Suppressor macrophage treated with lipopolysaccharide for 1 hour (primary cell): ENCODE results near the gene PDCD1.
"Not testable (repeated sequence)": the region's sequence is repeated elsewhere in the genome, so short reads cannot be mapped to it uniquely, and the experiment has no call there.

Experiments
- DNase-seq, 3 donors: peaks; one replicate each; pipeline ENCODE4 v3.0.0-alpha.2; 2020 to 2022

Gene PDCD1

DNA sequence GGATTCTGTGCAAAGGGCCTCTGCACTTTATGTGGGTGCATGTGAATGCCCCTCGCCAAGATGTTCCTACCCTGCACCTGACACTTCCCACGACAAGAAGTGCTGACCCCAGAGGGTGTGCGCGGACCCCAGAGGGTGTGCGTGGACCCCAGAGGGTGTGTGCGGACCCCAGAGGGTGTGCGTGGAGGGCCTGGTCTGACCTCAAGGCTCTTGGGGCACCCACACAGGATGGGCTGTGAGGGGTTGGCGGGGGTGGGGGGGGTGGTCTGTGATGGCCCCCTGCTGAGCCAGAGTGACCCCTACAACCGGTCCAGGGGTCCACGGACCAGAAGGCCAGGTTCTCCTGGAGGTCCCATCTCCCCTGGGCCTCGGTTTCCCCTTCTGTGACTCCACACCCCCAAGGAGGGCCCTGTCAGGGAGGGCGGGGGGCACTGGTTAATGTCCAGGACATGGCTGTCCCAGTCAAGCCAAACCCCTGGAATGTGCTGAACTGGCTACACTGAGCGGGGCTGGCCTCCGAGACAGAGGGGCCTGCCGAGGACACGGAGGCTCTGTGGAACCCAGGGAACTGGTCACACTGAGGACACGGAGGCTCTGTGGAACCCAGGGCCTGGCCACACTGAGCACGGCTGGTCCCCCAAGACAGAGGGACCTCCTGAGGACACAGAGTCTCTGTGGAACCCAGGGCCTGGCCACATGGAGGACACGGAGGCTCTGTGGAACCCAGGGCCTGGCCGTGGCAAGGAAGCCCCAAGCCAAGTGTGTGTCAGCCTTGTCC, 46.6 kb downstream of the PDCD1 start:
- DNase-seq: no peak

DNA sequence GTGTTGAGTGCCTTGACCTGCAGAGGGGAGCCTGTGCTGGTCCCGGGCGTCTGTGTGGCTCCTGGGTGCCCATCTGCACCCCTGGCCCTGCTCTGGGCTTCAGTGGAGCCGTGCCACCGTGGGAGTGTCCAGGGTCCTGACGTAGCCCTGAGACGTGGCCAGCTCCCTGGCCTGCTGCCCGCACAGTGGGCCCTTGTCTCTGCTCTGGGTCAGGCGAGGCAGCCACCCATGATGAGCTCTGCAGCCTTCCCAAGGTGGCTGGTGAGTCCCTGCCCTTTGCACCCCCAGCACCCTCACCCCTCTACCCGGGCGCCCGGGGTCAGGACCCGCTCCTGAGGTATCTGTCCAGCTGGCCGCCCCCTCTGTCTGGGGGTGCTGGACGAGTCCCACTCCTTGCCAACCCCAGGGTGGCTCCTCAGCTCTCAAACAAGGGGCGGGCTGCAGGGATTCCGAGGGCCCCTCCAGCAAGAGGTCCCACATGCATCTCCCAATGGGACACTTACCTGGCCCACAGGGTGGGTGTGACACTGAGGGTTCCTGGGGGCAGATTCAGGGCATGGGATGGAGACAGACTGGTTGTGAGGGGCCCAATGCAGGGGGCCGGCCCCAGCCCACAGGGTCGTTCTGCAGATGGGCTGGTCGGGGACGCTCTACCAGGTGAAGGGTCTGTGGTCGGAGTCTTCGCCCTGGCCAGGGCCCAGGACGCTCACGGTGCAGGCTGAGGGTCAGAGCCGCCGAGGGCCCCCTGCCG, 47.3 kb downstream of the PDCD1 start:
- no peak for DNase-seq

DNA sequence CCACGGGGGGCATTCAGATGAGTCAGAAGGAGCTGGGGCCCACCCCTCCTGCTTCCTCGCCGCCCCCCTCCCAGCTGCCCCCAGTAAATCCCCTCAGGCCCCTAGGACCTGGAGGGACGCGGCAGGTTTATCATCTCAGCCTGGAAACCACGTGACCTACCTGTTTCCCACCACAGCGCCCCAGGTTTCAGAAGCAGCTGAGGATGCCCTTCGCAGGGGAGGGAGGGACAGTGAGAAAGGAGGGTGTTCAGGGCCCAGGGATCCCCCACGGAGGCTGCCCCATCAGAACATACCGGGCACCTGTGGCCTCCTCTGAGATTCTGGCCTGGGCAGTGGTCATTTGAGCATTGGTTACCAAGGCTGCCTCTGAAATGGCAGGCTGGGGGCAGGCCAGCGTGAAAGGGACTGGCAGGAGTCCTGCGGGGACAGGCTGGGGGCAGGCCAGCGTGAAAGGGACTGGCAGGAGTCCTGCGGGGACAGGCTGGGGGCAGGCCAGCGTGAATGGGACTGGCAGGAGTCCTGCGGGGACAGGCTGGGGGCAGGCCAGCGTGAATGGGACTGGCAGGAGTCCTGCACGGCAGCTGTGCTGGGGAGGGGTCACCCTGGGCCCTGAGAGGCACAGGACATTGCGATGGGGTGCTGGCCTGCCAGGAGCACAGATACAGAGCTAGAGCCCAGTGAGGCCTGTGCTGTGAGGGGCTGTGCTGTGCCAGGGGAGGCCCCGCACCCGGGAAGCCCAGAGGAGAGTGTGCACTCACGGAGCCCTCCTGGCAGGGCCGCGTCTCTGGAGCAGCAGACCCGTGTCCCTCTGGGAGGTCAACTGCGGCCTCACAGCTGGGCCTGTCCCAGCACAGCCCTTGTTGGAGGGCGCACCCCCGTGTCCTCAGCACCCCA, 48.1 kb downstream of the PDCD1 start:
- DNase-seq: no peak

DNA sequence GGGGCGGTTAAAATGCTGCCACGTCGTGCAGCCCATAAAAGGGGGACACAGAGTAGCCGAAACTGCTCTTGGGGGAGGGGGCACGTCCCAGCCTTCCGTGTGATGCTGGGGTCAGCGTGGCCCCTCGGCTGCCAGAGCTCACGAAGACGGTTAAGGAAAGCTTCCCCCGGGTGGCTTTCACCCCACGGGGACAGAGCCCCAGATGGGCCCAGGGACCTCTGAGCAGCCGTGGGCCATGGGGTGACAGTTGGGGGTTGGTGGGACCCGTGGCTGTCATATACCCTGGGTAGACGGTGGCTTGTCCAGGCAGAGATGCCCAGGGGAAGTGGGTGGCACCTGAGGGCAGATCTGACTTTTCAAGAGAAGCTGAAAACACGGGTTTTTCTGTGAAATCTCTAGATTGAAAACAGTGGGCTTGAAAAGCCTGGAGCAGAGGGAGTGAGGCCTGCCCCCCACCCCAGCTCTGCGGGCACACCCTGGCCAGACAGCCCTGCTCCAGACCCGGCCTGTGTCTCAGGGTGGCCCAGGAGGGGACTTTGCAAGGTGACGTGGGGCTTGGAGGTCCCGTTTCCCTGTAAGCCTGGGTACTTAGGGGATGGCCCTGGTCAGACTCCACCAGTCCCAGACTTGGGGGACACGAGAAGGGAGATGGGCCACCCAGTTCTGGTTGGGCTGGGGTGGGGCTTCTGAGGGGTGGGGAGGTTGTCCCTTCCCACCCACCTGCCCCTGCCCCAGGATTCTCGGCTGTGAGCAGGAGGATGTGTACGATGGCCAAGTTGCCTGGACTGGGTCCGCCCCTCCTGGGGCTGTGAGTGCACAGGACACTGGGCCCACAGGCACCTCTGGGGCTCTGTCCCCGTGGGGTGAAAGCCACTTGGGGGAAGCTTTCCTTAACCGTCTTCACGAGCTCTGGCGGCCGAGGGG, 49.0 kb downstream of the PDCD1 start:
- no peak for DNase-seq

DNA sequence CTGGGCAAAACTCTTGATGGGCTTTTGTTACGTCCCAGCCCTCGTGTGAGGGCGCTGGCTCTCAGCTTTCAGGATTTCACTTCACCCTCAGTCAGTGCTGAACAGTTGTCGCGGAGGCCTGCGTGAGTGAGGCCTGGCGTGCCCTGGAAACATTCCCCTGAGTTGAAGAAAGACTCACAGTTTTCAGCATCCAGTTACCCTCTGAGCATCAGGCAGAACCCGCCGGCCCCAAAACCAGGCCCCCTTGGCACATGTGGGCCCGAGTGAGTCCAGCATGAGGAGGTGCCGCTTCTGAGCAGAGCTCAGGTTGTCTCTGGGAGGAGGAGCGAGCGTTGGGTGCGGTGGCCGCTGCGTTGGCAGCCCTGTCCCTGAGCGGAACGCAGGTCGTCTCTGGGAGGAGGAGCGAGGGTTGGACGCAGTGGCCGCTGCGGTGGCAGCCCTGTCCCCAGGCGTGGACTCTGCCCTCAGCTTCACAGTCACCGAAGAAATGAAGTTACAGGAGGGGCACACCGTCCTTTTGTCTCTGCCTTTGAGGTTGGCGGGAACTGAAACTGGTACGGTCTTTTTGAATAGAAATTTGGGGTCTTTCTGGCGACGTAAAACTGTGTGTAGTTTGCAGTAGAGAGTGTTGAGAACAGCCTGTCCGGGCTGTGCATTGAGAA, 49.8 kb downstream of the PDCD1 start, which contains the start of gene NEU4:
Gene NEU4, plus strand, starts transcription at position 473 of the 662 bp plus-strand sequence. CDS start 5,292 bp downstream, outside the sequence.
- DNase-seq: no peak

DNA sequence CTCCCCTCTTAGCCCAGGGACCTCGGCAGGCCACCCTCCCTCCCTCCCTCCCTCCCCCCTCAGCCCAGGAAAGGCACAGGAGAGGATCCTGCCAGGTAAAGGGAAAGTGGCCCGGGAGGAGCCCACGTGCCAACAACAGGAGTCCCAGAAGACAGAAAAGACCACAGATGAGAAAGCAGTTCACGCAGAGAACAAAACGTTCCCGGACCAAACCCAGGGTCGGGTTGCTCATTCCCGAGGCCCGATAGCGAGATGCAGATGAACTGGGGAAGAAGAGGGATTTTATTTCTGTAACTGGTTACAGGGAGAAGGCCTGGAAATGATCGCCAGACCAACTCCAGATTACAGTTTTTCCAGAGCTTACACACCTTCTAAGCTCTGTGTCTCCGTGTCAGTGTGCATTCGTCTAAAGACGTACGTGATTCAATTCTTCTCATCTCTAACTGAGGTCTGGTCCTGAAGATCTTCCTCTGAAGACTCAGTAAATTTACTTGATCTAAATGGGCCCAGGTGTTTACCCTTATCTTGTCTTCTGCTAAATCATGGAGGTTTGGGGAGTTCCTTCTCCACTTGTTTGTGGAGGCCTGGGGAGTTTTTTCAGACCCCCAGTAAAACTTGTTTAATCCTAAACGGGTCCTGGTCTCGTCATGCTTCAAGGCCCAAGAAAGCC, 50.5 kb downstream of the PDCD1 start:
- no peak for DNase-seq

DNA sequence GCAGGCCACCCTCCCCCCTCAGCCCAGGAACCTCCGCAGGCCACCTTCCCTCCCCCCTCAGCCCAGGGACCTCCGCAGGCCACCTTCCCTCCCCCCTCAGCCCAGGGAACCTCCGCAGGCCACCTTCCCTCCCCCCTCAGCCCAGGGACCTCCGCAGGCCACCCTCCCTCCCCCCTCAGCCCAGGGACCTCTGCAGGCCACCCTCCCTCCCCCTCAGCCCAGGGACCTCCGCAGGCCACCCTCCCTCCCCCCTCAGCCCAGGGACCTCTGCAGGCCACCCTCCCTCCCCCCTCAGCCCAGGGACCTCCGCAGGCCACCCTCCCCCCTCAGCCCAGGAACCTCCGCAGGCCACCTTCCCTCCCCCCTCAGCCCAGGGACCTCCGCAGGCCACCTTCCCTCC, 52.5 kb downstream of the PDCD1 start:
- not testable (repeated sequence) for DNase-seq

DNA sequence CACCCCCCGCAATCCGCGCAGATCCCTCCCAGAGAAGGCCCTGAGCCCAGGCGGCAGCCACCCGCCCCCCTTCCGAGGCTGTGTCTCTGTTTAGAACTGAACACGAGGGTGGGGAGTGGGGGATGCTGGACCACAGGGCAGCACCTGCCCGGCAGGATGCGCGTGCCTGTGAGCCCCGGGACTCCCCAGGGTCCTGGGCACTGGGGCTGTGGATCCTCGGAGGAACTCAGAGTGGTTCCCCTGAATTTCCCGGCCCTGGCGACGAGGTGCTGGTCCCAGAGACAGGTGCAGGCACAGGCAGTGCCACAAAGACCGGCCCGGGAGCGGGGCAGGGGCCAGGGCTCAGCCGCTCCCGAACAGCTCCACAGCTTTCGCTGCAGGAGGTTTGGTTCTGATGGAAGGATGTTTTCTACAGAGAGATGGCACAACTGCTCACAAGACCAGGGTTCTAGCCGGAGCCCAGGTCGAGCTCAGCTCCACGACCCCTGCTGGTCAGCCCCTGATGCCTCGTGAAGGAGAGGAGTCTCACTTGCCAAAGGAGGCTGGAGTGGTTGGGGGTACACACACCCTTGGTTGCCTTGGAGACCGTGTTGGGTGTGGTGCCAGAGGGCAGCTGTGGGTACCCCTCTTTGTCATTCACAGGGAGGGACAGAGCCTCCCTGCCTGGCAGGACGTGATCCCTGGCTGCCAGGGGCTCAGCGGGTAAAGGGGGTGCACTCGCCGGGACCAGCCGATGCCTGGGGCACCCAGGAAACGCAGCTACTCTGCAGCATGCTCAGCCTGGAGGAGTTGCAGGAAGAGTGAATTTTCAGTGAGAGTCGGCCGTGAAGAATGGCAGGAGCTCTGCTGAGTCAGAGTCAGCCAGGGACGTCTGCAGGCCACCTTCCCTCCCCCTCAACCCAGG, 54.1 kb downstream of the PDCD1 start:
- peak in 2 of 3 donors; percentile 38 to 50 for DNase-seq

DNA sequence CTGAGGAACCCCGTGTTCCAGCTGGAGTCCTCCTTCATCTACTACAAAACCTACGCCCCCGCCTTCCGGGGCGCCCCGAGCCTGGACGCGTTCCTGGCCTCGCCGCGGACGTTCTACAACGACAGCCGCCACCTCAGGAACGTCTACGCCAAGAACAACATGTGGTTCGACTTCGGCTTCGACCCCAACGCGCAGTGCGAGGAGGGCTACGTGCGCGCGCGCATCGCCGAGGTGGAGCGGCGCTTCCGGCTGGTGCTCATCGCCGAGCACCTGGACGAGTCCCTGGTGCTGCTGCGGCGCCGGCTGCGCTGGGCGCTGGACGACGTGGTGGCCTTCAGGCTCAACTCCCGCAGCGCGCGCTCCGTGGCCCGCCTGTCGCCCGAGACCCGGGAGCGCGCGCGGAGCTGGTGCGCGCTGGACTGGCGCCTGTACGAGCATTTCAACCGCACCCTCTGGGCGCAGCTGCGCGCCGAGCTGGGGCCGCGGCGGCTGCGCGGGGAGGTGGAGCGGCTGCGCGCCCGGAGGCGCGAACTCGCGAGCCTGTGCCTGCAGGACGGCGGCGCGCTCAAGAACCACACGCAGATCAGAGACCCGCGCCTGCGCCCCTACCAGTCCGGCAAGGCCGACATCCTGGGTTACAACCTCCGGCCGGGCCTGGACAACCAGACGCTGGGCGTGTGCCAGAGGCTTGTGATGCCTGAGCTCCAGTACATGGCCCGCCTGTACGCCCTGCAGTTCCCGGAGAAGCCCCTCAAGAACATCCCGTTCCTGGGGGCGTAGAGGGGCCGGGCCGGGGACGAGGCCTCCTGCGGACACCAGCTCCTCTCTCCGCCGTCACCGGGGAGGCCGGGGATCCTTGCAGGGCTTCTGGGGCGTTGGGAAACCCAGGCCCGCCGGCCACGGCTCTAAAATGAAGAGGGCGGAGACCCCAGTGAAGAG, 55.0 kb downstream of the PDCD1 start:
- DNase-seq: peak; percentile 25 to 57 (median 27)

DNA sequence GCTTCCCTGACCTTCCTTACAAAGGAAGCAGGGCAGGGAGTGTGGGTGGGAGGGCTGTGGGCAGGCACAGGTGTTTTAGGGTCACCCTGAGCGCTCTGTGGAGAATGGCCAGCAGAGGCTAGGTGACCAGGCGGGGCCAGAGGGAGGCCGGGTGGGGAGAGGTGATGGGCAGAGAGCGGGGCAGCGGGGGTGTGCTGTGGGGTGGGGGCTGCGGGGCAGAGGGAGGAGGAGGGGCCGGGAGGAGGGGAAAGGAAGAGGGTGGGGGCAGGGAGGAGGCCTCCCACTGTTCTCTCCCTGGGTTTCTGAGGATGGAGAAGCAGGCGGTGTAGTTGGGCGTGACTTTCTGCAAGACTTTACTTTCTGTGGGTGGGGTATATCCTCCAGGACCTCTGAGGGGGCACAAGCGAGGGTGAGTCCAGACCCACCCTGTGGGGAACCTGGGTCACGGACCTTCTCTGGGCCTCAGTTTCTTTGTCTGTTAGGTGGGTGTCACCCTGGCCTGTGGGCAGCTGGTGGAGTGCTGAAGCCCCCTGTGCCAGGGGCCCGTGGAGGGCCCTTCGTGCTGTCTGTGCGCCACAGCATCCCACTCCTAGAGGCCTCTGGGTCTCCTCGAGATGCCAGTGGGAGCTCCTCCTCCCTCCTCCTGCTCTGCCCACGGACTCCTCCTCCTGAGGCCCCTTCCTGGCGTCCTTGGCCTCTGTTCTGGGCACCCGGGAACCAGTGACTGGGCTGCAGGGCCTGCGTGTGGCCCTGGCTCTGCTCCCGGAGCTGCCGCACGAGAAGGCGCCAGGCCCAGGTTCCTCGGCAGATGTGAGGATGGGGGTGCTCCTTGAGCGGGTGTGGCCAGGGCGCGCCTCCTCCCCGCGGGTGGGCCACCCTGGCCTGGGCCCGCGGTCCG, 56.0 kb downstream of the PDCD1 start:
- no peak for DNase-seq

DNA sequence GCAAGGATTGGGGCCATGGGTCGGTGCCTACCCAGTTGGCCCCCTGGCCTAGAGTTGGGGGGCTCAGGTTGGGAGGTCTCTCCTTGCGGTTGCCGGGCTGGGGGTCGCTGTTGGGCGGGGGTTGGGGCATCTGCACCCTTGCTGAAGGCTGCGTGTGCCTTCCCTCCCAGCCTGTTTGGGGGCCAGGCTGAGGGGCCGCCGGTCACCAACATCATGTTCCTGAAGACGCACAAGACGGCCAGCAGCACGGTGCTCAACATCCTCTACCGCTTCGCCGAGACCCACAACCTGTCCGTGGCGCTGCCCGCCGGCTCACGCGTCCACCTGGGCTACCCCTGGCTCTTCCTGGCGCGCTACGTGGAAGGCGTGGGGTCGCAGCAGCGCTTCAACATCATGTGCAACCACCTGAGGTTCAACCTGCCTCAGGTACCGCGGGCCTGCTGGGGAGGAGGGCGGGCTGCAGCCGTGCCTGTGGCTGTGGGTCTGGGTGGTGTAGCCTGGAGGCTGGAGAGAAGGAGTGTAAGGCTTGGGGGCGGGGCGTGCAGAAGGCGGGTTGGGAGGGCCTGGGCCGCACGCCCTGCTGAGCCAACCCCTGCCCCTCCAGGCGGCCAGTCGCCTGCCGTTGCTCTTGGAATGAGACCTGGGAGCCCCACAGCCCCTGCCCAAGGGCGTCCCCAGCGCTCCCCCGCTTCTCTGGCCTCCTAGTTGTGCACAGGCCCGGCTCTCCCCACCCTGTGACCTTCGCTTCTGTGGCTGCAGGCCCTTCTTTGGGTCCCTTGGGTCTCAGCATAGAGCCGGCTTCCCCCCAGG, 56.9 kb downstream of the PDCD1 start:
- DNase-seq: no peak

DNA sequence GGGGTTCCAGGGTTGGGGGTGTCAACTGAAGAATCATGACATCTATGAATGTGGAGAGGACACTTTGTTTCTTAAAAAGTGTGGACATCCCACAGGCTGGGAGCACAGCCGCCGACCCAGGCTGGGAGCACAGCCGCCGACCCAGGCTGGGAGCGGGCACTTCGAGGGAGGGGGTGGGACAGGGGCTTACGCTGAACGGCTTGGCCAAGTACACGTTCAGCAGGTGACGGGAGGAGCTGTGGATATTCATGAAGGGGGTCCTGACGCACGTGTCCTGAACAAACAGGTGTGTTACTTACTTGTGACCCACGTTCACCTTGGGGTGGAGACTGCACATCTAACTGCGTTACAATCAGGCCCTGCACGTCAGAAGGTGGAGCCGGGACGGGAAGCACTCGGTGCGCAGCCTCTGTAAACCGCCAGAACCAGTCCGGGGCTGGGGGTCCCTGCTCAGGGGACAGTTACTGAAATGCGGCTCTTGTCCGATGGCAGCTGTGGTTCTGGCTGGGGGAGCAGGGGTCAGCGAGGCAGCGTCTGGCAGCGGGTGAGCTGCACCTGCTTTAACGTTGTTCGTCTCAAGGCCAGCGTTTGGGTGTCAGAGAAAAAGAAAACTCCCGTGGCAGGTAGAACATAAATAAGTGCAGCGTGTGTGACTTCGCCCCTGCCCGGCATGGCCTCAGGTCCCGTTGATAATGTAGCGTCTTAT, 58.3 kb downstream of the PDCD1 start:
- DNase-seq: not testable (repeated sequence)
